ENCODE results near the gene MFGE8. TPM values are rescaled to one million over a fixed set of nuclear protein-coding genes. Genes with fewer than 3 reads are reported as not detected.

MFGE8 gene
- total RNA-seq, 1 experiment from 2014 or later: 32.0 TPM

- CTCF ChIA-PET: no interaction called here
- Histone ChIP-seq H3K4me3 (ENCODE audit: low read length) (no peak overlapping the region), H3K36me3 (ENCODE audit: low read depth, low read length) (no peaks in the 10 kb centered on the region), H3K4me2 (ENCODE audit: low read length) (no peak overlapping the region), H2AFZ (ENCODE audit: low read length) (no peak overlapping the region), H3K27me3 (ENCODE audit: low read length) (no peaks in the 10 kb centered on the region), H3F3A (ENCODE audit: low read length, unreplicated experiment) (no peaks in the 10 kb centered on the region), H3K79me2 (ENCODE audit: low read length) (no peaks in the 10 kb centered on the region), H3K9me3 (ENCODE audit: low read length) (no peaks in the 10 kb centered on the region), H3K9ac (ENCODE audit: low read length) (no peak overlapping the region), H3K27ac (ENCODE audit: low read length) (no peak overlapping the region), H4K20me1 (ENCODE audit: low read length) (no peaks in the 10 kb centered on the region), H3K9me2 (replicated peaks; ENCODE audit: low read length) (no peaks in the 10 kb centered on the region), H3K4me1 (ENCODE audit: insufficient read depth, low read length) (no peaks in the 10 kb centered on the region)
- no peak for TF ChIP-seq EZH2phosphoT487 (IDR thresholded peaks at IDR 0.05; ENCODE audit: borderline replicate concordance, low read length)
- TF ChIP-seq, protein P1, sequence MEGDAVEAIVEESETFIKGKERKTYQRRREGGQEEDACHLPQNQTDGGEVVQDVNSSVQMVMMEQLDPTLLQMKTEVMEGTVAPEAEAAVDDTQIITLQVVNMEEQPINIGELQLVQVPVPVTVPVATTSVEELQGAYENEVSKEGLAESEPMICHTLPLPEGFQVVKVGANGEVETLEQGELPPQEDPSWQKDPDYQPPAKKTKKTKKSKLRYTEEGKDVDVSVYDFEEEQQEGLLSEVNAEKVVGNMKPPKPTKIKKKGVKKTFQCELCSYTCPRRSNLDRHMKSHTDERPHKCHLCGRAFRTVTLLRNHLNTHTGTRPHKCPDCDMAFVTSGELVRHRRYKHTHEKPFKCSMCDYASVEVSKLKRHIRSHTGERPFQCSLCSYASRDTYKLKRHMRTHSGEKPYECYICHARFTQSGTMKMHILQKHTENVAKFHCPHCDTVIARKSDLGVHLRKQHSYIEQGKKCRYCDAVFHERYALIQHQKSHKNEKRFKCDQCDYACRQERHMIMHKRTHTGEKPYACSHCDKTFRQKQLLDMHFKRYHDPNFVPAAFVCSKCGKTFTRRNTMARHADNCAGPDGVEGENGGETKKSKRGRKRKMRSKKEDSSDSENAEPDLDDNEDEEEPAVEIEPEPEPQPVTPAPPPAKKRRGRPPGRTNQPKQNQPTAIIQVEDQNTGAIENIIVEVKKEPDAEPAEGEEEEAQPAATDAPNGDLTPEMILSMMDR (conservative IDR thresholded peaks at IDR 0.05; ENCODE audit: low read depth, low read length): no peak
- no peak for TF ChIP-seq EZH2 (IDR thresholded peaks at IDR 0.05; ENCODE audit: low read length, unreplicated experiment)
- intact Hi-C loops (cut with micrococcal nuclease): no loop called here
- ATAC-seq (no peak), DNase-seq (no peak)
- POLR2A ChIA-PET (ENCODE audit: unreplicated experiment): no interaction called here
- no TSS peak for BruUV-seq (replicated peaks)
These were observed 43.1 kb upstream of the MFGE8 start for GRCh38 chr15:88956263-88956662.

GRCh38 chr15:88954431-88955277, 41.5 kb upstream of the MFGE8 start:
- ATAC-seq: no peak
- POLR2A ChIA-PET (ENCODE audit: unreplicated experiment): no interaction called here
- no peaks in the 10 kb centered on the region for H3K27me3 ChIP-seq (ENCODE audit: low read length)
- CTCF ChIA-PET: interaction anchor here (0.6 kb wide), 1 partner anchor 402 kb away, joined by 3 read pairs; no protein-coding TSS in a partner anchor
- no peaks in the 10 kb centered on the region for H4K20me1 ChIP-seq (ENCODE audit: low read length)
- no peak overlapping the region for H3K9ac ChIP-seq (ENCODE audit: low read length)
- no peaks in the 10 kb centered on the region for H3K9me3 ChIP-seq (ENCODE audit: low read length)
- H3K4me1 ChIP-seq (ENCODE audit: insufficient read depth, low read length): no peaks in the 10 kb centered on the region
- no peaks in the 10 kb centered on the region for H3K79me2 ChIP-seq (ENCODE audit: low read length)
- H3K9me2 ChIP-seq (replicated peaks; ENCODE audit: low read length): no peaks in the 10 kb centered on the region
- H3K36me3 ChIP-seq (ENCODE audit: low read depth, low read length): no peaks in the 10 kb centered on the region
- H3F3A ChIP-seq (ENCODE audit: low read length, unreplicated experiment): no peaks in the 10 kb centered on the region
- no peak overlapping the region for H3K4me3 ChIP-seq (ENCODE audit: low read length)
- TF ChIP-seq, protein P1 (conservative IDR thresholded peaks at IDR 0.05; ENCODE audit: low read depth, low read length): no peak
- TF ChIP-seq EZH2 (IDR thresholded peaks at IDR 0.05; ENCODE audit: low read length, unreplicated experiment): no peak
- TF ChIP-seq EZH2phosphoT487 (IDR thresholded peaks at IDR 0.05; ENCODE audit: borderline replicate concordance, low read length): no peak
- no peak for DNase-seq
- H2AFZ ChIP-seq (ENCODE audit: low read length): no peak overlapping the region
- H3K27ac ChIP-seq (ENCODE audit: low read length): no peak overlapping the region
- intact Hi-C loops (cut with micrococcal nuclease): no loop called here
- H3K4me2 ChIP-seq (ENCODE audit: low read length): no peak overlapping the region
- BruUV-seq (replicated peaks): no TSS peak

- CTCF ChIA-PET: no interaction called here
- no TSS peak for BruUV-seq (replicated peaks)
- no peak overlapping the region for H2AFZ ChIP-seq (ENCODE audit: low read length)
These were observed 37.5 kb upstream of the MFGE8 start for GRCh38 chr15:88950600-88951160.

More at GRCh38 chr15:88950600-88951160, 37.5 kb upstream of the MFGE8 start:
- Histone ChIP-seq H3K4me2 (ENCODE audit: low read length) (no peak overlapping the region), H3K27me3 (ENCODE audit: low read length) (no peaks in the 10 kb centered on the region), H3K27ac (ENCODE audit: low read length) (no peak overlapping the region), H3K4me3 (ENCODE audit: low read length) (no peak overlapping the region), H3K4me1 (ENCODE audit: insufficient read depth, low read length) (no peaks in the 10 kb centered on the region), H3K9me3 (ENCODE audit: low read length) (no peaks in the 10 kb centered on the region), H3F3A (ENCODE audit: low read length, unreplicated experiment) (no peaks in the 10 kb centered on the region), H3K9ac (ENCODE audit: low read length) (no peak overlapping the region), H3K36me3 (ENCODE audit: low read depth, low read length) (no peaks in the 10 kb centered on the region), H3K79me2 (ENCODE audit: low read length) (no peaks in the 10 kb centered on the region), H3K9me2 (replicated peaks; ENCODE audit: low read length) (no peaks in the 10 kb centered on the region), H4K20me1 (ENCODE audit: low read length) (no peaks in the 10 kb centered on the region)
- POLR2A ChIA-PET (ENCODE audit: unreplicated experiment): no interaction called here
- intact Hi-C loops (cut with micrococcal nuclease): no loop called here
- TF ChIP-seq EZH2phosphoT487 (IDR thresholded peaks at IDR 0.05; ENCODE audit: borderline replicate concordance, low read length) (no peak), EZH2 (IDR thresholded peaks at IDR 0.05; ENCODE audit: low read length, unreplicated experiment) (no peak)
- TF ChIP-seq, protein P1 (conservative IDR thresholded peaks at IDR 0.05; ENCODE audit: low read depth, low read length): no peak
- no peak for ATAC-seq
- DNase-seq: no peak

Data from PC-3 (cell line).